GM12892 (cell line): ENCODE data around the gene FAM89B.

ENCODE experiments used
- POLR2A ChIP-seq: IDR thresholded peaks from 2 replicates; pipeline ENCODE4 v1.6.1; 2011; ENCODE audit warnings: low read depth, low read length, control low read depth
- POLR2AphosphoS5 ChIP-seq: IDR thresholded peaks from 2 replicates; pipeline ENCODE4 v1.6.1; 2011; ENCODE audit warnings: low read depth, low read length, control low read depth
- TAF1 ChIP-seq: IDR thresholded peaks from 2 replicates; pipeline ENCODE4 v1.6.1; 2011; ENCODE audit warnings: low read depth, mild to moderate bottlenecking, control low read depth, low read length, borderline replicate concordance

GRCh38 chr11:65610404-65610803 is 38.1 kb downstream of the FAM89B start:
- TF ChIP-seq POLR2AphosphoS5: no peak
- no peak for TF ChIP-seq POLR2A
- no peak for TF ChIP-seq TAF1
